Lower leg skin (tissue), 3 donors: Measurements from ENCODE around the gene HMGCS2.

Source experiments
- POLR2A ChIP-seq, 2 donors: fragments of 450-650 bp; IDR thresholded peaks; one replicate each; pipeline ENCODE4 v1.6.1; 2016 to 2017; ENCODE audit warnings: antibody characterized with exemption in 2 of 2, mild to moderate bottlenecking in 1 of 2, moderate library complexity in 1 of 2
- TF ChIP-seq, protein P1 (sequence below), 3 donors: fragments of 450-650 bp; IDR thresholded peaks; one replicate each; pipeline ENCODE4 v1.5.1; 2016; ENCODE audit warnings: antibody characterized with exemption in 3 of 3, mild to moderate bottlenecking in 3 of 3, moderate library complexity in 2 of 3

- no peak for TF ChIP-seq POLR2A (IDR thresholded peaks at IDR 0.05)
- TF ChIP-seq, protein P1, sequence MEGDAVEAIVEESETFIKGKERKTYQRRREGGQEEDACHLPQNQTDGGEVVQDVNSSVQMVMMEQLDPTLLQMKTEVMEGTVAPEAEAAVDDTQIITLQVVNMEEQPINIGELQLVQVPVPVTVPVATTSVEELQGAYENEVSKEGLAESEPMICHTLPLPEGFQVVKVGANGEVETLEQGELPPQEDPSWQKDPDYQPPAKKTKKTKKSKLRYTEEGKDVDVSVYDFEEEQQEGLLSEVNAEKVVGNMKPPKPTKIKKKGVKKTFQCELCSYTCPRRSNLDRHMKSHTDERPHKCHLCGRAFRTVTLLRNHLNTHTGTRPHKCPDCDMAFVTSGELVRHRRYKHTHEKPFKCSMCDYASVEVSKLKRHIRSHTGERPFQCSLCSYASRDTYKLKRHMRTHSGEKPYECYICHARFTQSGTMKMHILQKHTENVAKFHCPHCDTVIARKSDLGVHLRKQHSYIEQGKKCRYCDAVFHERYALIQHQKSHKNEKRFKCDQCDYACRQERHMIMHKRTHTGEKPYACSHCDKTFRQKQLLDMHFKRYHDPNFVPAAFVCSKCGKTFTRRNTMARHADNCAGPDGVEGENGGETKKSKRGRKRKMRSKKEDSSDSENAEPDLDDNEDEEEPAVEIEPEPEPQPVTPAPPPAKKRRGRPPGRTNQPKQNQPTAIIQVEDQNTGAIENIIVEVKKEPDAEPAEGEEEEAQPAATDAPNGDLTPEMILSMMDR (IDR thresholded peaks at IDR 0.05), result no peak
Measured at GRCh38 chr1:119771770-119772169, 3.1 kb upstream of the HMGCS2 start.
